Measurements from ENCODE around the gene THAP3.

THAP3 gene

DNA sequence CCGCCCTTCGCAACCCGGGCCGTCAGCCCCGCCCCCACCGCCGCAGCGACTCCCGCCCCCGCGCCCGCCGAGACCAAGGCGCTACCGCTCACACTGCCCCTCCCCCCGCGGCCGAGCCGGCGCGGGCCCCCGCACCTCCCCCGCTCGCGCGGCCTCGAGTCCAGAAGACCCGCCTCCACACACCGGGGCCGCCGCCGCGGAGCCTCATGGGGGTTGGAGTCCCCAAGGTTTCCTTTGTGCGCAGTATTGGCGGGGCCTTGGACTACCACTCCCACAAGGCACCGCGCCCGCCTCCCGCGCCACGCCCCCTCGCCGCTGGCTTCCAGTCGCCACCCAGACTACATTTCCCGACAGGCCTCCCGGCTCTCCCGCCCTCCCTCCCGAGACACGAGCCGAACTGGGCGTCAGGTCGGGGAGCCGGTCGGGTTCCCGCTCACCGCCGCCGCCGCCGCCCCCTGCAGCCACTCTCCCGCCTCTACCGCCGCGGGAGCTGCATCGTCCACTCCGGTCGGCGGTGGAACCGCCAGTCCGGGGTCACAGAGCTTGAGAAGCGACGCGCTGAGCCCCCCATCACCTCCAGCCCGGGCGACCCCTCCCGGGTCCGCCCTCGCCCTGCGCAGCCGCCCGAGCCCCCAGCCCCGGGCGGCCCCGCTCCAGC is 11.2 kb upstream of the THAP3 start, which contains the start of gene PHF13:
PHF13 (plus strand) TSS at position 371 of the 658 bp plus-strand sequence. CDS start 336 bp downstream, outside the sequence.
- peak; percentile 98 for DNase-seq

DNA sequence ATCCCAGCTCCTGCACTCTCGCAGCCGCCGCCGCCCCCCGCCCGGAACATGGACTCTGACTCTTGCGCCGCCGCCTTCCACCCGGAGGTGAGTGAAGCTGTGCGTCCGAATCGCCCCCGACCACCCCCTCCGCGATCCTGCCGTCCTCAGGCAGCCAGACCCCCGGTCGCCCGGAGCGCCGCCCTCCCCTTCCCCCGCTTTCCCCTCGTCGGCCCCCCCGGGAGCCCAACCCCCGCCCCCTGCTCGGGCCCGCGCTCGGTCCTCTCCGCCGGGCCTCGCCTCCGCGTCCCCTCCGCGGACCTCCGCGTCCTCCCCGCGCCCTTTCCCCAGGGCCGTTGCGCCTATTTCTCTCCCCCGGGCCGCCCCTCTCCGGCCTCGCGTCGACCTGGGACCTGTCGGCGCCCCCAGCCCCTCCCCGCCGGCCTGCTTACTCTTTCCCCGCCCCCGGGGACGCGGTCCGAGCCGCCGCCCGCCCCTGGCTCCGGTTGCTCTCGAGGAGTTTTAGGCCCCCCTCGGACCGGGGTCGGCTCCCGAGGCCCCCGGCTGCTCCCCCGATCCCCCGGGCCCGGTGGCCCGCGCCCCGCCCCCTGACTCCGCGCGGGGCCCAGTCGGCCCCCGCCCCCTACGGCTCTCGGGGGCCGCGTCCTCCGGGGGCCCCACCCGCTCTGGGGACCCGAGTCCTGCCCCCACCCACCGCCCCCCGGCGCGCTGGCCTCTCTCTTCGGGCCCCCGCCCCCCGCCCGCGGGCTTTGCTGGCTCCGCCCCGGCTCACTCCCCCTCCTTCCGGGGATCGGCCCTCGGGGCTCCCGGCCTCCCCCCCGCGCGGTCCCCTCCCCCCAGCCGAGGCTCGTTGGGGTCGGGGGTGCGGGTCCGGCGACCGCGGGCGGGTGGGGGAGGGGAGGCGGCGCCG is 10.4 kb upstream of the THAP3 start:
- no peak for DNase-seq

DNA sequence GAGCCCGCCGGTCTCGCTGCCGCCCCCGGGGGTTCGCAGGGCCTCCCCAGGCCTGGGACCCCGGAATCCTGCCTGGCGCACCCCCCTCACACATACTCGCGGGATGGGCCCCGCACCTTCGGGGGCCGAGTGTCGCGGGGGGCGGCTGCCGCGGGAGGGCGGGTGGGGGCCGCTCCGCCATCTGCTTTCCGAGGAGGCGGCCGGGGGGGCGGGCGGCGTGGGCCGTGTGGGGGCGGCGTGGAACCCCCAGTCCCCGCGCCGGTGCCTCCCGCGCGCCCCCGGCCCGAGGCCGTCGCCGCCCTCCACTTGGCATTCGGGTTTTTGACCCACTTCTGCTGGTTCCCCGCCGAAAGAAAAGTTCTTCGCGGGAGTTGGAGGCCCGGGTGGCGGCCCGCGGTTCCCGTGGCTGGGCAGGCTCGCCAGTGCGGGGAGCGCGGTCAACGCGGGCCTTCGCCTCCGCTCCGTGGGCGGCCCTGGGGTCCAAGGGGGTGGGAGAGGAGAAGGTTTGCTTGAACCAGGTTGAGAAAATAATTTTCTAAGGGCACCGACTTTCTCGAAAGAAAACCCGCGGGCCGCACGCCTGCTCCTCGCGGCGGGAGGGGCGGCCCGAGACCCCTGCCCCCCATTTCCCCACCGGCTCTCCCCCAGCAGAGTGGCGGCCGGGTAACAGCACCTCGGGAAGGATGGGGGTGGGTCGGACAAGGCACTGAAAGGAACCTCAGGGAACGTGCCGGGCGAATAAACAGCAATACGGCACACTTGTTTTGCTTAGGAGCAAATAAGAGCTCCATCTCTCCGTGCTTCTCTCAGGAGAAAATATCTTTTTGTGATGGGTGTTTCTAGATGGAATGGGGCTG is 9.5 kb upstream of the THAP3 start:
- no peak for DNase-seq

DNA sequence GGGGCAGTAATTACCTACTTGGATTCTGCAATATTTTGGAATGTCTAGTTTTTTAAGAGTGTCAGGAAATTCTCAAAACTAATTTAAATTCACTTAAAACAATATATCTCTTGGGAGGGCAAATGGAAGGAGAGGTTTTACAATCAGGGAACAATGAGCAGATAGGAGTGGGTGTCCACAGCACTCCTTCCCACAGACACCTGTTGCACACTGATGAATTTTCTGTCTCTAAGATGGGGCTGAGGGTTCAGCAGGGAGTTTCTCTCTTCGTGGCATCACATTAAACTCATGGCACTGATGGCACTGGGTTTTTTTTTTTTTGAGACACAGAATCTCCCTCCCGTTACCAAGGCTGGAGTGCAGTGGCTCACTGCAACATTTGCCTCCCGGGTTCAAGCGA is 5.6 kb upstream of the THAP3 start:
- DNase-seq, result no peak

DNA sequence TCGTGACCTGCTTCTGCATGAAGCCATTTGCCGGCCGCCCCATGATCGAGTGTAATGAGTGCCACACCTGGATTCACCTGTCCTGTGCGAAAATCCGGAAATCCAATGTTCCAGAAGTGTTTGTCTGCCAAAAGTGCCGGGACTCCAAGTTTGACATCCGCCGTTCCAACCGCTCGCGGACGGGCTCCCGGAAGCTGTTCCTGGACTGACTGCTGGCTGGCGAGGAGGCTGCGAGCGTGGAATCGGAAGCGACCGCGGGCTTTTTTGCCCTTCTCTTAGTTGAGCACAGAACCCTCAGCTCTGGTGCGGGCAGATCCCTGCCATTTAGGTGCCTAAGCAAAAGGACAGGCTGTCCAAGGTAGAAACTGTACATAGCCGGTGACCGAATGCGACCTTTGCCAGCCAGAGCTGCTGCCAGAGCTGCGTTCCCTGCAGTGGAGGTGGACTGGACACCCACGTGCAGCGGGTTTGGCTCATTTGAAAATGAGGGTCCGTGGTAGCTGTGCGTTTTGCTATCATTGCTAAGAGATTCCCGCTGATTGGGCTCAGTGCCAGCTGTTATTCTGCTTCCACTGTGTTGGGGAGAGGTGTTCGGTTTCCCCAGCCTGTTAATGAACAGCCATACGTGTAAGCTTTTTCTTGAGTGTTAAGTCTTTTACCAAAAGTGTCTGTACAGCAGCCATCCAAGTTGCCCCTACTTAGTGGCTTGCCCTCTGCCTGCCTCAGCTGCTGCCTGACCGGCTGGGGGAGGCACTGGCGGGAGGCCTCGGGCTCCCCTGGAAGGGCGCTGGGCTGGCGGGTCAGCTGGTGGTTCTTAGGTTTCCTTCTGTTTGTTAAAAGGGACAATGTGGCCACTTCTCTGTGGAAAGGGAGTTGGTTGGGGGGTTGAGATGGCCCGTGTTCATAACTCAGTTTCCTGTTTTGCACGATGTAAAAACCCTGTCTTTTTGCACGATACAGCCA is 3.0 kb upstream of the THAP3 start:
- no peak for DNase-seq

DNA sequence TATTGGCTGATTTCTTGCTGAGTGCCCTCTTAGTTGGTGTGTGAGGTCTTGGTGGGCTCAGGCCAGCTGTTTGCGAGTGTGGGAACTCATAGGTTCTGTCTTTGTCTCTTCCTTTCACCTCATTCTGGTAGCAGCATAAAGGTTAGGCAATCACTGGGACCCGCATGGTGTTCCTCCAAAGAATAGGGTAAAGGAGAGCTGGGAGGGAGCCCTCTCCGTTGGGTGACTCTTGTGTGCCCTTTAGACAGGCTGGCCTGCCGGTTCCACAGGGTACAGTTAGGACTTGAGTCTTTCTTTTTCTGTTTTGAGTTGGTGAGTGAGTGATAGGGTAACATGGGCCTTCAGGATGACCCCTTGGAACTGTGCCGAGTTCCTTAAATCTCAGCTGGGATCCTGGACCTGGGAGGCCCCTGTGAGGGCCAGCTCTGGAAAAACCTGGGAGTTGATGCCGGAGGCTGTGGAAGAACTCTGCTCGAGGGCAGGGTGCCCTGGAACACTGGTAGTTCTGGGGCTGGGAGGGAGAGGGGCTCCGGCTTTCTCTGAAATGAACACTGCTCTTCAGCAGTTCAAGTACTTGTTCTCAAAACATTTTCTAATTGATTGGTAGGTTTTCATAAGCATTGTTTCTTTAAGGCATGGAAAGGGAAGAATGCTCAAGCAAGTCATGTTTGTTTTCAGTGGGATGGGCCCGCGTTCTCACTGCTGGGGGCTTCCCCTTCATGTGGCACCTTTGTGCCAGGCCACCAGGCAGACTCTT is 2.1 kb upstream of the THAP3 start:
- DNase-seq, result no peak

DNA sequence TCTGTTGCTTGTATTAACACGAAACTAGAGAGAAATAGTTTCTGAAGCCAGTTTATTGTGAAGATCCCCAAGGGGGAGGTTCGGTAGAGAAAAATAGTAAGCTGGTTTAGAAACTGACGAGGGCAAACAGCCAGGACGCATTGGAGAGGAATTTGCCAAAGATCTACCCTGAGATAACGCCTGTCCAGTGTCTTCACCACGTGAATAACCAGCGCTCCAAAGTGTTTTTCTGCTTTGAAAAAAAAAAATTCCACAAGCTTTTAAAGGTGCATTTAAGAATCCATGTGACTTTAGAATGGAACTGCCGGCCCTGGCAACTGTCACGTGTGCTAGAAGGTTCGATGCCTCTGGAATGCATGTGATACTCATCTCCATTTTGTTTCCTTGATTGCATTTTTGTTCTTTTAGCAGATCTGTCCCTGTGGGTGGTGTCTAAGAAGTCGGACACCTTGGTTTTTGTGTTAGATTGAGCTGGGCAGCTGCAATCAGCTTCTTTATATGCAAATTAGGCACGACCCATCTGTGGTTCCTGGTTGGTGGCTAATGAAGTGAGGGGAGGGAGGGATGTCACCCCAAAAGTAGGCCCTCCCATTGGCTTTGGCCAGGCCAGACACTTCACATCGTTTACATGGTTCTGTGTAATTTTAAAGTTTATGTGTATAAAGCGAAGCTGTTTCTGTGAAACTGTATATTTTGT is 1.3 kb upstream of the THAP3 start:
- no peak for DNase-seq

DNA sequence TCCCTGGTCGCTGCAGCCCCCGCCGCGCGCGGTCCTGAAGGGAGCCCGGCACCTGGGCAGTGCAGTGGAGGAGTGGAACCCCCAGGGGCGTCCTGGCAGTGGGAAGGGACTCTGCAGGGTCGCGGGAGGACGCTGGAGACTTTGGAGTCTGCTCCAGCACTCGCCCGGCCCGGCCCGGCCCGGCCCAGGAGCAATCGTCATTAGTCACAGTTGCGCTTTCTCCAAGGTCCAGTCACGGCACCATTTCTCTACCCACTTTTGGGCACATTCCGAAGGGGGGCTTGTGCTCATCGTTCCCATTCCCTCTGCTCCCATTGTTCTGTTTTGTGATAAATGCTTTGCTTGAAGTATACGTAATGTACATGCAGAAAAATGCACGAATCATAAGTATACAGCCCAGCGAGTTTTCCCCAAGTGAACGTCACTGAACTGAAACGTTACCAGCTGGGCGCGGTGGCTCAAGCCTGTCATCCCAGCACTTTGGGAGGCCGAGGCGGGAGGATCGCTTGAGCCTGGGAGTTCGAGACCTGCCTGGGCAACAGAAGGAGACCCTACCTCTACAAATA is 999 bp downstream of the THAP3 start:
- DNase-seq, result no peak

DNA sequence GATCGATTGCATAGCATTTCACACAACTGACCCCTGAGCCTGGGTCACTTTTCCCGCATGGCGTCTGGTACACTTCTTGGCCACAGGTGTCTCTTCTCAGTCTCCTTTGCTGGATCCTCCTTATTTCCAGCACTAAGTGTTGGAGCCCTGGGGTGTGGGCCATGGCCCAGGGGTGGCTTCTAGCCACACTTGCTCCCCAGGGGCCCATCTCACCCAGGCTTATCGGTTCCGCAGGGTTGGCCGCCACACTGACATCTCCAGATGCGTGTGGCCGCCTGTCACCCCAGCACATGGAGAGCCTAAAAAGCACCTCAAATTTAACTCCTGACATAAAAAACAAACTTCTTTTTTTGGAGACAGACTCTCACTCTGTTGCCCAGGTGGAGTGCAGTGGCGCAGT is 2.4 kb downstream of the THAP3 start:
- DNase-seq, result no peak

DNA sequence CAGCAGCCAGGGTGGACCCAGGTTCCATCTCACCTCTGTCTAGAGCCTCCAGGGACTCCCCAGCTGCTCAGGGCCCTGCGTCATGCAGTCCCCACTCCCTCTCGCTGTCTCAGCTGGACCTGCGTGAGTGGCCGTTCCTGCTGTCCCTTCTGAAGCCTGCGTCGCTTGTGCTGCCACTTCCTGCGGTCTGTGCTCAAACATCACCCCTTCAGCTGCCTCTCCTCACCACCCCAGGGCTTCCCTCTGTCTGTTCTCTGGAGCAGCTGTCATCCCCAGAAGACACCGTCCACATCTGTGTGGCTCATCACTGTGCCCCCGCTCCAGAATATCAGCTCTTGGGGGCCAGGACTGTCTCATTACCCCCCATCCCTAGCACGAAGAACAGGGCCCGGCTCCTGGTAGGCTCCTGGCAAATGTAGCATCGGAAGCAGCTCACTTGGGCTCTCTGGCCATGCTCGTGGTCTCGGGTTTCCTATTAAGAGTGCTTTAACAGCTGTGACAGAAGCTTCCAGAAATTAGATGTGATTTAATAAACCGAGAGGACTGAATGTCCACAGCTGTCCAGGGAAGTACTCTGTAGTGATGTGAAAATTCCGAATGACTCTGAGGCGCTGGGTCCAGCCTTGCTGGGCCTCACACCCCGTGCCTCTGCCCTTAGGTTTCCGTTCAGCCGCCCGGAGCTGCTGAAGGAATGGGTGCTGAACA is 3.3 kb downstream of the THAP3 start:
- DNase-seq, result no peak

DNA sequence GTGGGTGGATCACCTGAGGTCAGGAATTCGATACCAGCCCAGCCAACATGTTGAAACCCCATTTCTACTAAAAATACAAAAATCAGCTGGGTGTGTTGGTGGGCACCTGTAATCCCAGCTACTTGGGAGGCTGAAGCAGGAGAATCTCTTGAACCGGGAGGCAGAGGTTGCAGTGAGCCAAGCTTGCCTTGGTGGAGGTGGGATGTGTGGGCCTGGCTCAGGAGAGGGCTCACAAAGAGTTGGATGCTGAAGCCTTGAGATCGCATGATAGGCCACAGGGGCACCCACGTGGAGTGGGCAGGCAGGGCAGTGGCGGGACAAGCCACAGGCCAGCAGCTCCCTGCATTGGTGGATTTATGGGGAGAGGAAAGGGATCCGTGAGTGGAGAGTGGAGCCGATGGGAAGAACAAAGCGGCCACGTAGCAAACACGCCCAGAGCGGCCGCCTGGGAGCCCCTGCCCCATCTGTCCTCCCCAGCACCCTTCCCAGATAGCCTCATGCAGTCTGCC is 4.4 kb downstream of the THAP3 start:
- DNase-seq, result no peak

DNA sequence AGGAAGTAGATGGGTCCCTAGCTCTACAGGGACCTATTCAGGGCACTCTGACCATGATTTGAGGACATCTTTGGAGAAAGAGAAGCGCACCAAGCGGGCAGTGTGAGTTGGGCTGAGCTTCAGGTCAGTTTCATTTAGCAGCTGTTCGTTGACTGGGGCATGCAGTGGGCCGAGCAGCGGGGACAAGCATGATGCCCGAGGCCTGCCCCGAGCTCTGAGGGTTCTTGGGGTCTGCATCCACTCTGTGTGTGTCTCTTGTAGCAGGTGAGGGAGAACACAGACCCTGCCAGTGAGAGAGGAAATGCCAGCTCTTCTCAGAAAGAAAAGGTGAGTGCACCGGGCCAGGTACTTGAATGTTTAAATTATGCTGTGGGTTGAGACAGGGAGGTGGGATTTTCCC is 5.4 kb downstream of the THAP3 start:
- DNase-seq, result no peak

DNA sequence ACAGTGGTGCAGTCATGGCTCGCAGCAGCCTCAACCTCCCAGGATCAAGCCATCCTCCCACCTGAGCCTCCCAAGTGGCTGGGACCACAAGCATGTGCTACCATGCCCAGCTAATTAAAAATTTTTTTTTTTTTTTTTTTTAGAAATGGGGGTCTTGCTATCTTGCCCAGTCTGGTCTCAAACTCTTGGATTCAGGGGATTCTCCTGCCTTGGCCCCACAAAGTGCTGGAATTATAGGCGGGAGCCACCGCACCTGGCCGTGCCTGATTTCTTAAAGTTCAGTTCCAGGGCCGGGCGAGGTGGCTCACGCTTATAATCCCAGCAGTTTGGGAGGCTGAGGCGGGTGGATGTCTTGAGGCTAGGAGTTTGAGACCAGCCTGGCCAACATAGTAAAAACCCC is 6.4 kb downstream of the THAP3 start:
- no peak for DNase-seq

DNA sequence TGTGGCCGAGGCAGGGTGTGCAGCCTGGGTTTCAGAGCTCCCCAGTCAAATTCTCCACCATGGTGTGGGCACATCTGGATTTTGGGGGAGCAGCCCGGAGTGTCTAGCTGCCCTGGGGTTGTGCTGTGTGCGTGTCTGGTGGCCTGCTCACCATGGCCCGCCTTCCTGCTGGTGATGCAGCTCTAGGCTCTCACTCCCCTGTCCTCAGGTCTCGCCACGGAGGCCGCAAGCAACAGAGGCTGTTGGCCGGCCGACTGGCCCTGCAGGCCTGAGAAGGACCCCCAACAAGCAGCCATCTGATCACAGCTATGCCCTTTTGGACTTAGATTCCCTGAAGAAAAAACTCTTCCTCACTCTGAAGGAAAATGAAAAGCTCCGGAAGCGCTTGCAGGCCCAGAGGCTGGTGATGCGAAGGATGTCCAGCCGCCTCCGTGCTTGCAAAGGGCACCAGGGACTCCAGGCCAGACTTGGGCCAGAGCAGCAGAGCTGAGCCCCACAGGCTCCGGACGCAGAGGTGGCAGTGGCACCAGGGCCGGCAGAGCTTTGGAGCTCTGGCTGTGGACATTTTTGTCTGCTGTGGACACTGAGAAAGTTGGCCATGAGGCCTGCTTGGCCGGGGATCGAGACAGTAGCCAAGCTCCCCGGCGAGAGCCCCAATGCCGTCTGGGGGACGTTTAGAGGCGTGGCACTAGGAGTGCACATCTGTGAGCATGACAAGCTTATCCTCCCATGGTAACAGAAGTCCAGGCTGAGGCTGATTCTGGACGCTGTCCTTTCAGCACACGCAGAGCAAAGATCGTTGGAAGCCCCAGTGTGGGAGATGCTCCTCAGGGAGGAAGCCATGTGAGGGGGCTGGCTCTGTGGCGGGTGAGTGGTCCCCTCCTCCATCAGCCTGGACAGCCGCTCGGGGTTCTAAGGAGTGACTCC is 8.2 kb downstream of the THAP3 start:
- DNase-seq, result no peak

DNA sequence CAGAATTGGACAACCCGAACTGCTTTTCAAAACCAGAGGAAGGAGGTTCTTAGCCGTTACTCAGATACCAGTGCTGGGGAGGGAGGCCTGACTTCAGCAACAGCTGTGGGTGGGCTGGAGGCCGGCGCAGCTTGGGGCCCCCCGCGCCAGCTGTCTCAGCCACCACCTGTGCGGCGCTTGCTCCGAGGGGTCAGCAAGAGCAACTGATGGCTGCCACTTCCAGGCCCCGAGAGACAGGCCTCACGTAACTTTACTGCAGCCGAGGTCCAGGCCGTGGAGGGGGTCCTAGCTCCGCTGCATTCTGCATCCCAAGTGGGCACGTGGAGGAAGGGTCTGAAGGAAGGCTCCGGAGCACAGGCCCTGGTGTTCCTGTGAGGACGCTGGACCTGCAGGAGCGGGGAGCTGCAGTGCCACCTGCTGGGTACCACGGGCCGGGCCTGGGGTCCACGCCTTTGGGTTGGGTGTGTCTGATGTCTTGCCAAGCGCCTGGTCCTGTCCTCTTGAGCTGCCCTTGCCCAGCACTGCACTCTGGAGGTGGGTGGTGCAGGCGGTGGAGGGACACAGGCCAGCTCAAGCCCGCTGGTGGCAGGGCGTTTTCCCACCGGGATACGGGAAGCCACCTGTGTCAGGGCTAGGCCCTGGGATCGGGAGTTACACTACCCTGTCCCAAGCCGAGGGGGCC is 9.8 kb downstream of the THAP3 start:
- no peak for DNase-seq

DNA sequence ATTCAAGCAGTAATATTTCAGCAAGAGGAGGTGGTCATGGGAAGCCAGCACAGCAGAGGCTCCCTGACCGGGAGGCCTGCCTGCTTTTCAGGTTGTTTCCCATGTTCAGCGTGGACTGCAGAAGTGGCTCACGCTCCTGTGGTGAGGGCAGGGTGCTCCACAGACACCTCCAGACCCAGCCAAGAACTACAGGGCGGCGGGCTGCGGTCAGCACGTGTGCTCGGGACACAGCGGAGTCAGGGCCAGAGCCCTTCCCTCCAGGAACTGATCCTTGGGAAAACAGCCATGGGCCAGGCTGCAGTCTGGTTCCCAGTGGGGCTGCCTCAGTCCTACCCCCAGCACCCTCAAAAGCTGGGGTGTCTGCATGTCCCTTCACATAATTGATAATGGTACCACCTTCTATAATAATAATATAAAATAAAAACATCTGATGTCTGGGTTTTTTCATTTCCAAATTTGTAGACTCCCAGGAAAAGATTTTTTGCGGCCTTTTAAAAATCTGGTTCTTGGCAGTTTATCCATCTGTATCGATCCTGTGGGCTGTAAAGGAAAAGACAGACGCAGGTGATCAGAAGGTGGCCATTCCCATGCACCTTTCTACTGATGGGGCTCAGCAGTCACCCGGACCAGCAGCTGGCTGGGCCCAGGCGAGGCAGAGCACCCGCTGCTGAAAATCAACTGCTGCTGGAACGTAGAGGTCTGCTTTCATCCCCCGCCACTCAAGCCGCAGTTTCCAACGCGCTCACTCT is 10.7 kb downstream of the THAP3 start:
- DNase-seq, result no peak

Measured in NCI-H2171 treated with DMSO at 0.1 percent for 48 hours (cell line).